ENCODE results near the gene RTP1.

Gene RTP1

GRCh38 chr3:187209491-187209890 is 12.2 kb downstream of the RTP1 start:
- no peak overlapping the region for H3K27ac Mint-ChIP-seq
- H3K27me3 Mint-ChIP-seq, result peaks cover 18 to 22% of the 10 kb centered on the region in 2 donors
- ATAC-seq (replicated peaks), result no peak
- H3K4me1 Mint-ChIP-seq (ENCODE audit: low read depth in 2 of 2), result no peaks in the 10 kb centered on the region
- H3K36me3 Mint-ChIP-seq (ENCODE audit: insufficient read depth), result no peaks in the 10 kb centered on the region
- H3K9me3 Mint-ChIP-seq, result no peaks in the 10 kb centered on the region
- DNase-seq, result no peak
- H3K4me3 Mint-ChIP-seq, result no peak overlapping the region

GRCh38 chr3:187210091-187210490 is 12.8 kb downstream of the RTP1 start:
- Mint-ChIP-seq H3K4me3 (no peak overlapping the region), H3K27ac (no peak overlapping the region), H3K27me3 (peaks cover 12 to 16% of the 10 kb centered on the region in 2 donors)

GRCh38 chr3:187210545-187211327 is 13.4 kb downstream of the RTP1 start:
- Mint-ChIP-seq H3K27ac (no peak overlapping the region), H3K4me1 (ENCODE audit: low read depth in 2 of 2) (no peaks in the 10 kb centered on the region), H3K9me3 (no peaks in the 10 kb centered on the region), H3K36me3 (ENCODE audit: insufficient read depth) (no peaks in the 10 kb centered on the region), H3K4me3 (no peak overlapping the region), H3K27me3 (peaks cover 6 to 10% of the 10 kb centered on the region in 2 donors)
- no peak for ATAC-seq (replicated peaks)
- no peak for DNase-seq

More at GRCh38 chr3:187210091-187210490, 12.8 kb downstream of the RTP1 start:
- H3K4me1 Mint-ChIP-seq (ENCODE audit: low read depth in 2 of 2), result no peaks in the 10 kb centered on the region
- no peaks in the 10 kb centered on the region for H3K9me3 Mint-ChIP-seq
- no peak for DNase-seq
- ATAC-seq (replicated peaks), result no peak
- no peaks in the 10 kb centered on the region for H3K36me3 Mint-ChIP-seq (ENCODE audit: insufficient read depth)

GRCh38 chr3:187211532-187212195 is 14.4 kb downstream of the RTP1 start:
- no peak overlapping the region for H3K4me3 Mint-ChIP-seq
- no peak overlapping the region for H3K27ac Mint-ChIP-seq
- ATAC-seq (replicated peaks), result no peak

GRCh38 chr3:187212196-187212545 is 14.9 kb downstream of the RTP1 start:
- no peak overlapping the region for H3K4me3 Mint-ChIP-seq
- DNase-seq, result no peak
- no peaks in the 10 kb centered on the region for H3K4me1 Mint-ChIP-seq (ENCODE audit: low read depth in 2 of 2)
- no peak overlapping the region for H3K27ac Mint-ChIP-seq
- ATAC-seq (replicated peaks), result no peak
- H3K9me3 Mint-ChIP-seq, result no peaks in the 10 kb centered on the region
- no peaks in the 10 kb centered on the region for H3K36me3 Mint-ChIP-seq (ENCODE audit: insufficient read depth)
- H3K27me3 Mint-ChIP-seq, result peaks cover 0 to 6% of the 10 kb centered on the region in 2 donors

More at GRCh38 chr3:187211532-187212195, 14.4 kb downstream of the RTP1 start:
- Mint-ChIP-seq H3K27me3 (peaks cover 2 to 6% of the 10 kb centered on the region in 2 donors), H3K4me1 (ENCODE audit: low read depth in 2 of 2) (no peaks in the 10 kb centered on the region), H3K36me3 (ENCODE audit: insufficient read depth) (no peaks in the 10 kb centered on the region), H3K9me3 (no peaks in the 10 kb centered on the region)
- no peak for DNase-seq

- ATAC-seq (replicated peaks) (no peak), DNase-seq (no peak)
- no peaks in the 10 kb centered on the region for H3K9me3 Mint-ChIP-seq
- H3K4me3 Mint-ChIP-seq, result no peak overlapping the region
- peaks cover 3 to 7% of the 10 kb centered on the region in 2 donors for H3K27me3 Mint-ChIP-seq
- no peaks in the 10 kb centered on the region for H3K36me3 Mint-ChIP-seq (ENCODE audit: insufficient read depth)
- no peak overlapping the region for H3K27ac Mint-ChIP-seq
- no peaks in the 10 kb centered on the region for H3K4me1 Mint-ChIP-seq (ENCODE audit: low read depth in 2 of 2)
Observed at GRCh38 chr3:187212705-187213104, 15.4 kb downstream of the RTP1 start.

GRCh38 chr3:187213616-187214015 is 16.3 kb downstream of the RTP1 start:
- no peak overlapping the region for H3K27ac Mint-ChIP-seq
- H3K4me3 Mint-ChIP-seq, result no peak overlapping the region
- H3K36me3 Mint-ChIP-seq (ENCODE audit: insufficient read depth), result no peaks in the 10 kb centered on the region

GRCh38 chr3:187215460-187215859 is 18.2 kb downstream of the RTP1 start:
- no peak for ATAC-seq (replicated peaks)
- Mint-ChIP-seq H3K4me1 (ENCODE audit: low read depth in 2 of 2) (no peaks in the 10 kb centered on the region), H3K27me3 (peaks cover 13 to 17% of the 10 kb centered on the region in 2 donors), H3K36me3 (ENCODE audit: insufficient read depth) (no peaks in the 10 kb centered on the region), H3K9me3 (no peaks in the 10 kb centered on the region), H3K27ac (no peak overlapping the region), H3K4me3 (no peak overlapping the region)
- DNase-seq, result no peak

More at GRCh38 chr3:187213616-187214015, 16.3 kb downstream of the RTP1 start:
- Mint-ChIP-seq H3K27me3 (peaks cover 12 to 16% of the 10 kb centered on the region in 2 donors), H3K4me1 (ENCODE audit: low read depth in 2 of 2) (no peaks in the 10 kb centered on the region), H3K9me3 (no peaks in the 10 kb centered on the region)
- ATAC-seq (replicated peaks), result no peak
- no peak for DNase-seq

- H3K36me3 Mint-ChIP-seq (ENCODE audit: insufficient read depth), result no peaks in the 10 kb centered on the region
- ATAC-seq (replicated peaks), result no peak
- no peak overlapping the region for H3K4me3 Mint-ChIP-seq
- no peak for DNase-seq
- H3K4me1 Mint-ChIP-seq (ENCODE audit: low read depth in 2 of 2), result peaks cover 0 to 3% of the 10 kb centered on the region in 2 donors
- peaks cover 11 to 43% of the 10 kb centered on the region in 2 donors for H3K27me3 Mint-ChIP-seq
- H3K9me3 Mint-ChIP-seq, result no peaks in the 10 kb centered on the region
- H3K27ac Mint-ChIP-seq, result no peak overlapping the region
Observed at GRCh38 chr3:187222801-187223200, 25.5 kb downstream of the RTP1 start.

GRCh38 chr3:187223799-187224198 is 26.5 kb downstream of the RTP1 start:
- Mint-ChIP-seq H3K4me1 (ENCODE audit: low read depth in 2 of 2) (peaks cover 0 to 3% of the 10 kb centered on the region in 2 donors), H3K9me3 (no peaks in the 10 kb centered on the region)

GRCh38 chr3:187227658-187228258 is 30.5 kb downstream of the RTP1 start:
- Mint-ChIP-seq H3K36me3 (ENCODE audit: insufficient read depth) (no peaks in the 10 kb centered on the region), H3K27ac (no peak overlapping the region), H3K4me3 (no peak overlapping the region), H3K27me3 (peaks cover 11 to 19% of the 10 kb centered on the region in 2 donors), H3K9me3 (no peaks in the 10 kb centered on the region), H3K4me1 (ENCODE audit: low read depth in 2 of 2) (no peaks in the 10 kb centered on the region)
- no peak for DNase-seq
- no peak for ATAC-seq (replicated peaks)

More at GRCh38 chr3:187223799-187224198, 26.5 kb downstream of the RTP1 start:
- no peak for DNase-seq
- Mint-ChIP-seq H3K27me3 (peaks cover 7 to 33% of the 10 kb centered on the region in 2 donors), H3K4me3 (no peak overlapping the region), H3K36me3 (ENCODE audit: insufficient read depth) (no peaks in the 10 kb centered on the region), H3K27ac (no peak overlapping the region)
- ATAC-seq (replicated peaks), result no peak

- no peak overlapping the region for H3K27ac Mint-ChIP-seq
- peaks cover 11 to 19% of the 10 kb centered on the region in 2 donors for H3K27me3 Mint-ChIP-seq
- no peak overlapping the region for H3K4me3 Mint-ChIP-seq
- no peak for ATAC-seq (replicated peaks)
- no peaks in the 10 kb centered on the region for H3K9me3 Mint-ChIP-seq
- no peaks in the 10 kb centered on the region for H3K36me3 Mint-ChIP-seq (ENCODE audit: insufficient read depth)
- no peaks in the 10 kb centered on the region for H3K4me1 Mint-ChIP-seq (ENCODE audit: low read depth in 2 of 2)
- DNase-seq, result no peak
Observed at GRCh38 chr3:187228740-187229139, 31.5 kb downstream of the RTP1 start.

GRCh38 chr3:187230011-187230410 is 32.7 kb downstream of the RTP1 start:
- no peak overlapping the region for H3K27ac Mint-ChIP-seq
- peaks cover 11 to 19% of the 10 kb centered on the region in 2 donors for H3K27me3 Mint-ChIP-seq
- no peaks in the 10 kb centered on the region for H3K9me3 Mint-ChIP-seq
- ATAC-seq (replicated peaks), result no peak
- no peaks in the 10 kb centered on the region for H3K36me3 Mint-ChIP-seq (ENCODE audit: insufficient read depth)
- no peak overlapping the region for H3K4me3 Mint-ChIP-seq
- H3K4me1 Mint-ChIP-seq (ENCODE audit: low read depth in 2 of 2), result no peaks in the 10 kb centered on the region
- no peak for DNase-seq
